ENCODE measurements around the gene MAML2. TPM values are rescaled to one million over a fixed set of nuclear protein-coding genes. Genes with fewer than 3 reads are reported as not detected.
A peak's percentile ranks its signal among the peaks of the same experiment; 100 is the strongest.

The MAML2 gene
- total and polyA plus RNA-seq, 8 donors, result 1.3 to 22.8 (median 12.1) TPM

DNA sequence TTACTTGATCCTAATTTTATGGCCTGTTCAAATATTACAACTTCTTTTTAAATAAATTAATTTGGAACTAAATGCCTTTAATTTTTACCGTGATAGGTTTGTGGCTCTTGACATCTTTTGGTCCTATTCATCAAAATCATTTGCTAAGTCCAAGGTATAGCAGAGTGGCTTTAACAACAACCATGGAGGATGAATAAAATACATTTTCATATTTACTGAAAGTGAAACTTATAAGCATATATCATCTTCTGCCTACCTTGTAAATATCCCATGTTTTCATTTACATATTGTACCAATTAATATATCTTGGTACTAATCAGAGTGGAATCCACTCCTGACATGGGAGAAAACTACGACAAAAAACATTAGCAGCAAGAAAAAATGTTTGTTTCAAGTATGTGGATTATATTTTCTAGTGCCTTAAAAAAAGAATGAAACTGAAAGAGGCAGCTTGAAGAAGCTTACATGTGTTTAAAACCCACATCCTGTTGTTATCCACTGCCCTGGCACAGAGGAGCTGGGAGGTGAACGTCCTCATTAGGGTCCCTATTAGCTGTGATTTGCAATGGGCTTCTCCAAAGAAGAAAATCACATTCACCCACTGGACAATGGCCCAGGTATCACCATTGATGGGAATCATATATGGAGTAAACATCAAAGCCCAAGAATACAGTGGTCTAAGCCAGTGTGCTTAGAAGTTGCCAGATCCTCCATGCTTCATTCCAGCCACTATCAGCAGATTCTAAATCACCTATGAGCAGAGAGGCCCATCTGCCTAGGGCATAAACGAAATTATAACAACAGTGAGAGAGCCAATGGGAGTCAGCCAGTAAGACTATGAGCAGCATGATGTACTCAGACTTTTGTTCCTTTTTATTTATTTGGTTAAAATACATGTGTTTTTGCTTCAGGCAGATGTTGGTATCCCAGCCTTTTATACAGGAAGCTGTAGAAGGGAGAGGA, 84.7 kb downstream of the MAML2 start:
- intact Hi-C loops (cut with DNase I; ENCODE audit: low total_unique reads), result no loop called here

DNA sequence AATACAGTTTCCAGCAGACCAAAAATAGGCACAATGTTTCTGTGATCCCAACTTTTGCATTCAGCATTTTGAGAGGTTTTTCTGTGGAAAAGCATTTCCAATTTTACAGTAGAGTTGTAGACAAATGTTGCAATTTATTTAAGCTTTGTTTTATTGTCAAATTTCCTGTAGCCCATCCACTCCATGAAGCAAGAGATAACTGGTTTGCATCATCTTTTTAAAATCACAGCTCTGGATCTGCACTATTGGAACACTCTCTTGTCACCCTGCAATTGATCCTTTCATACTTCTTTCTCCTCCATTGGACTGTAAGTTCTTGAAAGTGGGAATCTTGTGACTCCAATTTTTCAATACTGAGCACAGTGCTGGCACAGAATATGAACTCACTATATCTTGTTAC, 86.0 kb downstream of the MAML2 start:
- Histone ChIP-seq H3K9me3 (no peaks in the 10 kb centered on the region), H3K4me3 (no peak overlapping the region), H3K27me3 (no peaks in the 10 kb centered on the region), H3K4me1 (peaks cover 20 to 67% (median 34%) of the 10 kb centered on the region in 4 donors), H3K27ac (peak overlapping the region in 2 of 5 donors; percentile 62 to 84), H3K36me3 (no peaks in the 10 kb centered on the region)
- intact Hi-C loops (cut with DNase I; ENCODE audit: low total_unique reads), result no loop called here
- no peak for DNase-seq
- TF ChIP-seq, protein P1, sequence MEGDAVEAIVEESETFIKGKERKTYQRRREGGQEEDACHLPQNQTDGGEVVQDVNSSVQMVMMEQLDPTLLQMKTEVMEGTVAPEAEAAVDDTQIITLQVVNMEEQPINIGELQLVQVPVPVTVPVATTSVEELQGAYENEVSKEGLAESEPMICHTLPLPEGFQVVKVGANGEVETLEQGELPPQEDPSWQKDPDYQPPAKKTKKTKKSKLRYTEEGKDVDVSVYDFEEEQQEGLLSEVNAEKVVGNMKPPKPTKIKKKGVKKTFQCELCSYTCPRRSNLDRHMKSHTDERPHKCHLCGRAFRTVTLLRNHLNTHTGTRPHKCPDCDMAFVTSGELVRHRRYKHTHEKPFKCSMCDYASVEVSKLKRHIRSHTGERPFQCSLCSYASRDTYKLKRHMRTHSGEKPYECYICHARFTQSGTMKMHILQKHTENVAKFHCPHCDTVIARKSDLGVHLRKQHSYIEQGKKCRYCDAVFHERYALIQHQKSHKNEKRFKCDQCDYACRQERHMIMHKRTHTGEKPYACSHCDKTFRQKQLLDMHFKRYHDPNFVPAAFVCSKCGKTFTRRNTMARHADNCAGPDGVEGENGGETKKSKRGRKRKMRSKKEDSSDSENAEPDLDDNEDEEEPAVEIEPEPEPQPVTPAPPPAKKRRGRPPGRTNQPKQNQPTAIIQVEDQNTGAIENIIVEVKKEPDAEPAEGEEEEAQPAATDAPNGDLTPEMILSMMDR (IDR thresholded peaks at IDR 0.05), result no peak
- no peak for TF ChIP-seq POLR2A (IDR thresholded peaks at IDR 0.05)
- no peak for TF ChIP-seq EP300 (IDR thresholded peaks at IDR 0.05)
- TF ChIP-seq POLR2AphosphoS5 (IDR thresholded peaks at IDR 0.05), result no peak

More for the DNA sequence above, 84.7 kb downstream of the MAML2 start:
- peaks cover 20 to 78% (median 38%) of the 10 kb centered on the region in 4 donors for H3K4me1 ChIP-seq
- peak overlapping the region in 4 of 5 donors; percentile 52 to 84 (median 60) for H3K27ac ChIP-seq
- no peaks in the 10 kb centered on the region for H3K27me3 ChIP-seq
- H3K36me3 ChIP-seq, result no peaks in the 10 kb centered on the region
- H3K4me3 ChIP-seq, result no peak overlapping the region
- H3K9me3 ChIP-seq, result no peaks in the 10 kb centered on the region
- 40 to 49% (median 48%) methylated on average over 4 of the region's 4 CpGs for WGBS, 5 donors
- peak in 1 of 2 donors; percentile 49 for DNase-seq
- TF ChIP-seq POLR2AphosphoS5 (IDR thresholded peaks at IDR 0.05) (no peak), EP300 (IDR thresholded peaks at IDR 0.05) (no peak), POLR2A (IDR thresholded peaks at IDR 0.05) (no peak)
- TF ChIP-seq, protein P1 (IDR thresholded peaks at IDR 0.05), result no peak

DNA sequence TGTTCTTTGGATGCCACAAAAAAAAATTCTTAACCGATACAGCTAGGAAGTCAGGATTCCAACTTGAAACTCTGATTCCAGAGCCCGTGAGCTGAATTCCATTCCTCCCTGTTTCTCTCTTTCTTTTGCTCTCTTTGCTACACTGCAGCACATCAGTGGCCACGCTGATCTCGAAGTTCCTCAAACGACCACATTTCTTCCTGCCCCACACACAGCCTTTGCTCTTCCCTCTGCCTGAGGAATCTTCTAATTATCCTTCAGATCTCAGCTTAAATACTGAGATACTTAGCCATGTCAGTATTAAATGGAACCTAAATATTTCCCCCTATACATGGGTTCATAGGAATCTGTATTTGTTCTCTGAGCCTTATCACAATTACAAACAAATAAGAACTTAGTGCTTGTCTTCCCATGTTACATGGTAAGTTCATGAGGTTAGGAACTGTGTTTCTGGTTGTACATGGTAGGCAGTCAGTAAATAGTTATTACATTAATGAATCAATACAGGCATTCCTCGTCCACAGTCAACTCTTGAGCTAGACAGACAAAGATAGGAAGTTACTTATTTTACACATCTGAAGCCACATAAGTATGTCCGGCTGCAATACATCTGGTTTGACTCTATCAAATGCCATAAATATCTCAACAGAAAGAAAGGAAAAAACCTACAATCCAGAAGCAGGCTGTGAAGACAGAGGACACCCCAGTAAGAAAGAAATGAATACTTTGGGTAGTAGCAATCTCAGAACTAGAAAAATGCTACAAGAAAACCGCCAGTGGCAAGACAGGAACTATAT, 86.6 kb downstream of the MAML2 start:
- H3K36me3 ChIP-seq, result no peaks in the 10 kb centered on the region
- peaks cover 20 to 67% (median 34%) of the 10 kb centered on the region in 4 donors for H3K4me1 ChIP-seq
- no peaks in the 10 kb centered on the region for H3K9me3 ChIP-seq
- TF ChIP-seq EP300 (IDR thresholded peaks at IDR 0.05) (no peak), POLR2A (IDR thresholded peaks at IDR 0.05) (no peak), POLR2AphosphoS5 (IDR thresholded peaks at IDR 0.05) (no peak)
- TF ChIP-seq, protein P1 (IDR thresholded peaks at IDR 0.05), result no peak
- DNase-seq, result no peak
- 63 to 75% (median 68%) methylated on average over 8 of the region's 8 CpGs for WGBS, 5 donors
- intact Hi-C loops (cut with DNase I; ENCODE audit: low total_unique reads), result no loop called here
- H3K27me3 ChIP-seq, result no peaks in the 10 kb centered on the region
- H3K27ac ChIP-seq, result peak overlapping the region in 1 of 5 donors; percentile 84
- no peak overlapping the region for H3K4me3 ChIP-seq

GRCh38 chr11:96254854-96255253, 88.1 kb downstream of the MAML2 start:
- H3K27me3 ChIP-seq, result no peaks in the 10 kb centered on the region
- no peaks in the 10 kb centered on the region for H3K36me3 ChIP-seq
- intact Hi-C loops (cut with DNase I; ENCODE audit: low total_unique reads), result no loop called here
- H3K9me3 ChIP-seq, result no peaks in the 10 kb centered on the region
- no peak for DNase-seq
- no peak overlapping the region for H3K4me3 ChIP-seq
- TF ChIP-seq POLR2A (IDR thresholded peaks at IDR 0.05) (no peak), EP300 (IDR thresholded peaks at IDR 0.05) (no peak), POLR2AphosphoS5 (IDR thresholded peaks at IDR 0.05) (no peak)
- TF ChIP-seq, protein P1 (IDR thresholded peaks at IDR 0.05), result no peak
- H3K27ac ChIP-seq, result peak overlapping the region in 2 of 5 donors; percentile 9 to 49
- WGBS, 5 donors, result 82 to 96% (median 88%) methylated on average over 8 of the region's 8 CpGs
- H3K4me1 ChIP-seq, result peaks cover 20 to 62% (median 32%) of the 10 kb centered on the region in 4 donors

Measured in stomach (tissue), 9 donors.